Tibial nerve (tissue), 4 donors: Measurements from ENCODE around the gene CRISP1. TPM values are rescaled to one million over a fixed set of nuclear protein-coding genes. Genes with fewer than 3 reads are reported as not detected.

Experiments
- DNase-seq, 2 donors: peaks; one replicate each; pipeline ENCODE4 v3.0.0-alpha.2; 2019; ENCODE audit warnings: low spot score in 2 of 2
- H3K27ac ChIP-seq, 4 donors: fragments of 200-600 bp; sonication (generic) in 3 of 4; one replicate each; pipeline ENCODE4 v1.5.1; 2017 to 2019; ENCODE audit warnings: mild to moderate bottlenecking in 1 of 4
- H3K27me3 ChIP-seq, 2 donors: fragments of 200-600 bp; sonication (generic) in 1 of 2; one replicate each; pipeline versions ENCODE4 v1.5.1 to v1.6.0; 2017 to 2019
- H3K36me3 ChIP-seq, 3 donors: fragments of 200-600 bp; sonication (generic); one replicate each; pipeline ENCODE4 v1.5.1; 2018 to 2019
- H3K4me1 ChIP-seq, 4 donors: fragments of 200-600 bp; sonication (generic) in 3 of 4; one replicate each; pipeline ENCODE4 v1.5.1; 2017 to 2019
- H3K4me3 ChIP-seq, 4 donors: fragments of 200-600 bp; sonication (generic) in 3 of 4; one replicate each; pipeline ENCODE4 v1.5.1; 2017 to 2019; ENCODE audit warnings: mild to moderate bottlenecking in 1 of 4, moderate library complexity in 1 of 4
- H3K9me3 ChIP-seq, 4 donors: fragments of 200-600 bp; sonication (generic) in 3 of 4; one replicate each; pipeline ENCODE4 v1.5.1; 2017 to 2019
- CTCF ChIP-seq, 5 experiments: fragments of 200-600 bp in 3 of 5; fragments of 450-650 bp in 2 of 5; sonication (generic) in 3 of 5; IDR thresholded peaks; one replicate each; pipeline ENCODE4 v1.5.1; 2016 to 2019; ENCODE audit warnings: antibody characterized with exemption in 5 of 5, mild to moderate bottlenecking in 3 of 5, moderate library complexity in 2 of 5
- EP300 ChIP-seq, 2 donors: sonication (generic); formaldehyde crosslinking; IDR thresholded peaks; one replicate each; pipeline ENCODE4 v1.6.1; 2017; ENCODE audit warnings: antibody characterized with exemption in 2 of 2, mild to moderate bottlenecking in 1 of 2
- POLR2A ChIP-seq, 2 donors: fragments of 450-650 bp; IDR thresholded peaks; one replicate each; pipeline ENCODE4 v1.6.1; 2017; ENCODE audit warnings: antibody characterized with exemption in 2 of 2, mild to moderate bottlenecking in 2 of 2, moderate library complexity in 2 of 2
- WGBS, 2 donors: methylation state at CpG; one replicate each; pipeline ENCODE4 v1.1.5; 2018; 5-methylcytosine and 5-hydroxymethylcytosine counted together
- total RNA-seq, 4 donors: library from RNA; depleted of rRNA; stranded (reverse); fragments of >200 nt; gene quantifications; one replicate each; pipeline ENCODE4 v1.1.0, GENCODE V29; 2016

The CRISP1 gene
- total RNA-seq, 4 donors from 2014 or later, result not detected

GRCh38 chr6:49911252-49911651 lies 44.9 kb upstream of the CRISP1 start:
- H3K36me3 ChIP-seq, result no peaks in the 10 kb centered on the region
- H3K4me1 ChIP-seq, result no peaks in the 10 kb centered on the region
- no peaks in the 10 kb centered on the region for H3K9me3 ChIP-seq
- 86 to 96% methylated on average over 2 of the region's 2 CpGs for WGBS, 2 donors
- H3K27me3 ChIP-seq, result no peaks in the 10 kb centered on the region
- TF ChIP-seq POLR2A (IDR thresholded peaks at IDR 0.05), result no peak
- no peak for TF ChIP-seq CTCF (IDR thresholded peaks at IDR 0.05)
- TF ChIP-seq EP300 (IDR thresholded peaks at IDR 0.05), result no peak
- H3K4me3 ChIP-seq, result no peak overlapping the region
- no peak overlapping the region for H3K27ac ChIP-seq
- no peak for DNase-seq

GRCh38 chr6:49909563-49909962 lies 43.2 kb upstream of the CRISP1 start:
- 6 to 19% methylated on average over 2 of the region's 2 CpGs for WGBS, 2 donors
- TF ChIP-seq EP300 (IDR thresholded peaks at IDR 0.05), result no peak
- TF ChIP-seq POLR2A (IDR thresholded peaks at IDR 0.05), result no peak
- no peak for TF ChIP-seq CTCF (IDR thresholded peaks at IDR 0.05)

GRCh38 chr6:49906526-49906925 lies 40.2 kb upstream of the CRISP1 start:
- no peak for DNase-seq
- no peak for TF ChIP-seq EP300 (IDR thresholded peaks at IDR 0.05)
- no peak for TF ChIP-seq CTCF (IDR thresholded peaks at IDR 0.05)
- TF ChIP-seq POLR2A (IDR thresholded peaks at IDR 0.05), result no peak
- WGBS, 2 donors, result 63 to 64% methylated on average over 1 of the region's 1 CpG
- no peaks in the 10 kb centered on the region for H3K36me3 ChIP-seq
- no peaks in the 10 kb centered on the region for H3K4me1 ChIP-seq
- no peaks in the 10 kb centered on the region for H3K27me3 ChIP-seq
- no peak overlapping the region for H3K4me3 ChIP-seq
- no peak overlapping the region for H3K27ac ChIP-seq
- no peaks in the 10 kb centered on the region for H3K9me3 ChIP-seq

More at GRCh38 chr6:49909563-49909962, 43.2 kb upstream of the CRISP1 start:
- no peaks in the 10 kb centered on the region for H3K36me3 ChIP-seq
- no peaks in the 10 kb centered on the region for H3K27me3 ChIP-seq
- no peak overlapping the region for H3K4me3 ChIP-seq
- H3K27ac ChIP-seq, result no peak overlapping the region
- no peaks in the 10 kb centered on the region for H3K9me3 ChIP-seq
- no peaks in the 10 kb centered on the region for H3K4me1 ChIP-seq
- no peak for DNase-seq

GRCh38 chr6:49905296-49905695 lies 39.0 kb upstream of the CRISP1 start:
- DNase-seq, result no peak
- no peaks in the 10 kb centered on the region for H3K4me1 ChIP-seq
- no peaks in the 10 kb centered on the region for H3K9me3 ChIP-seq
- WGBS, 2 donors, result 65 to 66% methylated on average over 2 of the region's 2 CpGs
- TF ChIP-seq CTCF (IDR thresholded peaks at IDR 0.05) (no peak), EP300 (IDR thresholded peaks at IDR 0.05) (no peak), POLR2A (IDR thresholded peaks at IDR 0.05) (no peak)
- no peaks in the 10 kb centered on the region for H3K36me3 ChIP-seq
- H3K27me3 ChIP-seq, result no peaks in the 10 kb centered on the region
- no peak overlapping the region for H3K4me3 ChIP-seq
- H3K27ac ChIP-seq, result no peak overlapping the region

GRCh38 chr6:49902856-49903255 lies 36.5 kb upstream of the CRISP1 start:
- Histone ChIP-seq H3K27ac (no peak overlapping the region), H3K27me3 (no peaks in the 10 kb centered on the region), H3K4me3 (no peak overlapping the region), H3K4me1 (no peaks in the 10 kb centered on the region), H3K9me3 (no peaks in the 10 kb centered on the region), H3K36me3 (no peaks in the 10 kb centered on the region)
- no peak for DNase-seq
- TF ChIP-seq POLR2A (IDR thresholded peaks at IDR 0.05) (no peak), EP300 (IDR thresholded peaks at IDR 0.05) (no peak), CTCF (IDR thresholded peaks at IDR 0.05) (no peak)
- 46 to 80% methylated on average over 2 of the region's 2 CpGs for WGBS, 2 donors
